Nephron progenitor cell (in vitro differentiated cells): ENCODE data around the gene CADPS2.

ENCODE experiments used
- DNase-seq: peaks from one replicate; pipeline ENCODE4 v3.0.0; 2021
- H3K27ac Mint-ChIP-seq: 2 replicates; pipeline ENCODE4 v1.8.0; 2021; ENCODE audit warnings: mild to moderate bottlenecking, moderate library complexity, mixed read lengths
- H3K27me3 Mint-ChIP-seq: 2 replicates; pipeline ENCODE4 v1.8.0; 2021; ENCODE audit warnings: mild to moderate bottlenecking, low read depth, mixed read lengths; ENCODE audit not compliant: poor library complexity
- H3K36me3 Mint-ChIP-seq: 2 replicates; pipeline ENCODE4 v1.8.0; 2021; ENCODE audit warnings: low read depth, mixed read lengths
- H3K4me1 Mint-ChIP-seq: 2 replicates; pipeline ENCODE4 v1.8.0; 2021; ENCODE audit warnings: mixed read lengths
- H3K4me3 Mint-ChIP-seq: 2 replicates; pipeline ENCODE4 v1.8.0; 2021; ENCODE audit warnings: mild to moderate bottlenecking, moderate library complexity, mixed read lengths
- H3K9me3 Mint-ChIP-seq: 2 replicates; pipeline ENCODE4 v1.8.0; 2021; ENCODE audit warnings: mild to moderate bottlenecking, moderate library complexity, mixed read lengths
- CTCF ChIP-seq: fragments of 200-600 bp; sonication (generic); IDR thresholded peaks from 2 replicates; pipeline ENCODE4 v1.5.0; 2021; ENCODE audit warnings: antibody characterized with exemption

The CADPS2 gene

GRCh38 chr7:122869260-122869659, 17.0 kb downstream of the CADPS2 start:
- TF ChIP-seq CTCF: no peak
- Mint-ChIP-seq H3K27ac (no peak overlapping the region), H3K9me3 (peaks cover 33% of the 10 kb centered on the region), H3K4me1 (peaks cover 9% of the 10 kb centered on the region), H3K36me3 (peaks cover 7% of the 10 kb centered on the region), H3K4me3 (no peak overlapping the region), H3K27me3 (peaks cover 5% of the 10 kb centered on the region)
- DNase-seq: no peak

GRCh38 chr7:122867471-122867980, 18.7 kb downstream of the CADPS2 start:
- Mint-ChIP-seq H3K27ac (no peak overlapping the region), H3K4me3 (no peak overlapping the region), H3K4me1 (peaks cover 9% of the 10 kb centered on the region), H3K9me3 (peaks cover 33% of the 10 kb centered on the region), H3K36me3 (peaks cover 7% of the 10 kb centered on the region), H3K27me3 (peaks cover 5% of the 10 kb centered on the region)
- no peak for DNase-seq
- no peak for TF ChIP-seq CTCF

GRCh38 chr7:122864838-122865237, 21.4 kb downstream of the CADPS2 start:
- no peak for TF ChIP-seq CTCF
- Mint-ChIP-seq H3K36me3 (peaks cover 7% of the 10 kb centered on the region), H3K27ac (no peak overlapping the region), H3K4me1 (peaks cover 9% of the 10 kb centered on the region), H3K4me3 (no peak overlapping the region), H3K9me3 (peaks cover 18% of the 10 kb centered on the region), H3K27me3 (peaks cover 5% of the 10 kb centered on the region)
- DNase-seq: no peak

GRCh38 chr7:122864016-122864415, 22.2 kb downstream of the CADPS2 start:
- H3K36me3 Mint-ChIP-seq: peaks cover 7% of the 10 kb centered on the region
- H3K27ac Mint-ChIP-seq: no peak overlapping the region
- DNase-seq: no peak
- peaks cover 9% of the 10 kb centered on the region for H3K4me1 Mint-ChIP-seq
- H3K4me3 Mint-ChIP-seq: no peak overlapping the region
- no peak for TF ChIP-seq CTCF
- H3K27me3 Mint-ChIP-seq: peaks cover 5% of the 10 kb centered on the region
- H3K9me3 Mint-ChIP-seq: peaks cover 11% of the 10 kb centered on the region

GRCh38 chr7:122858320-122858719, 27.9 kb downstream of the CADPS2 start:
- H3K9me3 Mint-ChIP-seq: no peaks in the 10 kb centered on the region
- no peaks in the 10 kb centered on the region for H3K36me3 Mint-ChIP-seq
- no peak for TF ChIP-seq CTCF
- H3K27ac Mint-ChIP-seq: no peak overlapping the region
- peaks cover 6% of the 10 kb centered on the region for H3K27me3 Mint-ChIP-seq
- H3K4me1 Mint-ChIP-seq: peaks cover 4% of the 10 kb centered on the region
- DNase-seq: no peak
- H3K4me3 Mint-ChIP-seq: no peak overlapping the region

GRCh38 chr7:122850528-122850927, 35.7 kb downstream of the CADPS2 start:
- Mint-ChIP-seq H3K36me3 (no peaks in the 10 kb centered on the region), H3K9me3 (no peaks in the 10 kb centered on the region), H3K27me3 (peaks cover 4% of the 10 kb centered on the region), H3K4me3 (no peak overlapping the region), H3K27ac (no peak overlapping the region), H3K4me1 (peaks cover 4% of the 10 kb centered on the region)
- no peak for DNase-seq
- TF ChIP-seq CTCF: no peak
